HepG2 (cell line): ENCODE measurements around the gene PRSS53. TPM values are rescaled to one million over a fixed set of nuclear protein-coding genes. Genes with fewer than 3 reads are reported as not detected.
A peak's percentile ranks its signal among the peaks of the same experiment; 100 is the strongest.

Experiments used
- ATF4 ChIP-seq, 2 experiments: fragments of 450-650 bp in 1 of 2; sonication (generic) in 1 of 2; formaldehyde crosslinking; IDR thresholded peaks; 2 replicates each; pipeline versions ENCODE4 v1.5.0 to v1.8.0; 2020 to 2022; ENCODE audit warnings: mild to moderate bottlenecking in 1 of 2, missing genetic modification reagents in 1 of 2
- ATF6 ChIP-seq: sonication (generic); formaldehyde crosslinking; conservative IDR thresholded peaks from 2 replicates; pipeline ENCODE4 v1.4.0; 2020; ENCODE audit warnings: missing genetic modification reagents
- CCDC6 ChIP-seq: sonication (generic); formaldehyde crosslinking; IDR thresholded peaks from 2 replicates; pipeline ENCODE4 v1.8.1; 2022; ENCODE audit warnings: mild to moderate bottlenecking, missing genetic modification reagents, moderate library complexity
- CENPT ChIP-seq: sonication (generic); formaldehyde crosslinking; IDR thresholded peaks from 2 replicates; pipeline ENCODE4 v1.8.0; 2022; ENCODE audit warnings: low read depth, mild to moderate bottlenecking, moderate library complexity, missing genetic modification reagents
- ETS1 ChIP-seq: sonication (generic); formaldehyde crosslinking; IDR thresholded peaks from 2 replicates; pipeline ENCODE4 v1.4.0; 2020; ENCODE audit warnings: missing genetic modification reagents
- ISL2 ChIP-seq: sonication (generic); formaldehyde crosslinking; IDR thresholded peaks from 2 replicates; pipeline ENCODE4 v1.5.0; 2020; ENCODE audit warnings: missing genetic modification reagents
- JUND ChIP-seq: sonication (generic); formaldehyde crosslinking; IDR thresholded peaks from 2 replicates; pipeline ENCODE4 v1.8.0; 2022; ENCODE audit warnings: mild to moderate bottlenecking, missing genetic modification reagents
- NFAT5 ChIP-seq: sonication (generic); formaldehyde crosslinking; IDR thresholded peaks from 2 replicates; pipeline ENCODE4 v1.4.0; 2020; ENCODE audit warnings: missing genetic modification reagents
- SIX1 ChIP-seq: sonication (generic); formaldehyde crosslinking; IDR thresholded peaks from 2 replicates; pipeline ENCODE4 v1.4.0; 2020; ENCODE audit warnings: missing genetic modification reagents, borderline replicate concordance
- TEF ChIP-seq: sonication (generic); formaldehyde crosslinking; IDR thresholded peaks from 2 replicates; pipeline ENCODE4 v1.5.0; 2020; ENCODE audit warnings: missing genetic modification reagents
- TGIF2 ChIP-seq: IDR thresholded peaks from 2 replicates; pipeline ENCODE4 v1.6.1; 2016; ENCODE audit warnings: control low read depth, missing compliant biosample characterization
- ZFP37 ChIP-seq: sonication (generic); formaldehyde crosslinking; IDR thresholded peaks from 2 replicates; pipeline ENCODE4 v1.4.0; 2020; ENCODE audit warnings: missing genetic modification reagents, borderline replicate concordance
- ZNF138 ChIP-seq: sonication (generic); formaldehyde crosslinking; IDR thresholded peaks from 2 replicates; pipeline ENCODE4 v1.5.0; 2020; ENCODE audit warnings: mild to moderate bottlenecking, low read depth, missing genetic modification reagents
- ZNF598 ChIP-seq: sonication (generic); formaldehyde crosslinking; IDR thresholded peaks from 2 replicates; pipeline ENCODE4 v1.5.1; 2020; ENCODE audit warnings: mild to moderate bottlenecking, missing genetic modification reagents, borderline replicate concordance
- ZNF784 ChIP-seq: sonication (generic); formaldehyde crosslinking; IDR thresholded peaks from 2 replicates; pipeline ENCODE4 v1.5.1; 2020; ENCODE audit warnings: missing genetic modification reagents, mild to moderate bottlenecking, borderline replicate concordance
- polyA plus RNA-seq, 8 experiments: library from polyadenylated mRNA; depleted of rRNA in 3 of 8; stranded (reverse) in 7 of 8; unstranded in 1 of 8; fragments of >200 nt; fragmentation: Illumina TruSeq in 4 of 8; extraction: Trizol in 4 of 8; gene quantifications; 2 replicates each; pipeline versions ENCODE4 v1.2.1 to v1.2.3, GENCODE V29; 2011 to 2016; ENCODE audit warnings: low read depth in 4 of 8, missing spikeins in 1 of 8, mixed read lengths in 1 of 8; ENCODE audit not compliant: insufficient read depth in 1 of 8
- total RNA-seq, 5 experiments: library from RNA; depleted of rRNA; stranded (reverse); fragments of >200 nt; fragmentation: Illumina TruSeq; extraction: Trizol; gene quantifications; 2 replicates each; pipeline ENCODE4 v1.2.3, GENCODE V29; 2016; ENCODE audit warnings: low read depth in 1 of 5

The PRSS53 gene
- total and polyA plus RNA-seq, 2 of the 13 experiments (the other 11 are each of a cell fraction or from before 2014, with no cell fraction given): 2.2 to 7.4 TPM

GRCh38 chr16:31033709-31034492 lies 54.8 kb downstream of the PRSS53 start (continued):
- no peak for TF ChIP-seq ATF6 (CRISPR knock-in tag)
- TF ChIP-seq ZFP37: peak; percentile 86
- peak; percentile 89; the same call in 1 of the 2 replicates for TF ChIP-seq ZNF598 (CRISPR knock-in tag)
- TF ChIP-seq ZNF784 (CRISPR knock-in tag): no peak; the same call in 1 of the 2 replicates
- TF ChIP-seq TEF (CRISPR knock-in tag): no peak
- peak; percentile 50; the same call in 1 of the 2 replicates for TF ChIP-seq CCDC6 (CRISPR knock-in tag)
- no peak for TF ChIP-seq ATF4 (CRISPR knock-in tag; IDR thresholded peaks at IDR 0.05)
- TF ChIP-seq CENPT (CRISPR knock-in tag): no peak
- no peak for TF ChIP-seq TGIF2
- TF ChIP-seq ISL2 (CRISPR knock-in tag): 0 out of 2 replicates have a peak, but pooled peaks have one; percentile 36
- TF ChIP-seq SIX1 (CRISPR knock-in tag): no peak
- TF ChIP-seq NFAT5: no peak
- TF ChIP-seq ETS1 (CRISPR knock-in tag): no peak
- TF ChIP-seq ZNF138 (CRISPR knock-in tag): no peak
- no peak for TF ChIP-seq JUND (CRISPR knock-in tag)
